Liver (tissue), 9 donors: ENCODE data around the gene ITGB7. TPM values are rescaled to one million over a fixed set of nuclear protein-coding genes. Genes with fewer than 3 reads are reported as not detected.

Experiments
- DNase-seq: peaks from one replicate; pipeline ENCODE4 v3.0.0-alpha.2; 2017; ENCODE audit warnings: low spot score
- H3K27ac ChIP-seq, 2 donors: one replicate each; pipeline ENCODE4 v1.7.0; 2013; ENCODE audit warnings: inconsistent platforms in 2 of 2, low read length in 2 of 2, control low read depth in 1 of 2, low read depth in 1 of 2, mild to moderate bottlenecking in 1 of 2
- H3K27me3 ChIP-seq, 4 donors: one replicate each; pipeline versions ENCODE4 v1.6.1 to v1.7.0; 2013; ENCODE audit warnings: low read length in 3 of 4, inconsistent platforms in 1 of 4, mild to moderate bottlenecking in 1 of 4, moderate library complexity in 1 of 4; ENCODE audit not compliant: control insufficient read depth in 4 of 4, insufficient read depth in 4 of 4
- H3K36me3 ChIP-seq, 4 donors: one replicate each; pipeline versions ENCODE4 v1.6.1 to v1.7.0; 2013; ENCODE audit warnings: low read length in 3 of 4, mild to moderate bottlenecking in 3 of 4, low read depth in 1 of 4, moderate library complexity in 1 of 4; ENCODE audit not compliant: control insufficient read depth in 4 of 4, insufficient read depth in 3 of 4
- H3K4me1 ChIP-seq, 4 donors: one replicate each; pipeline versions ENCODE4 v1.6.1 to v1.7.0; 2013; ENCODE audit warnings: low read length in 3 of 4, mild to moderate bottlenecking in 3 of 4, moderate library complexity in 1 of 4; ENCODE audit not compliant: control insufficient read depth in 4 of 4, insufficient read depth in 4 of 4
- H3K4me3 ChIP-seq, 3 donors: one replicate each; pipeline versions ENCODE4 v1.6.1 to v1.7.0; 2013; ENCODE audit warnings: low read length in 3 of 3, control low read depth in 1 of 3, low read depth in 1 of 3, mild to moderate bottlenecking in 1 of 3
- H3K9ac ChIP-seq, 2 donors: one replicate each; pipeline ENCODE4 v1.7.0; 2013; ENCODE audit warnings: low read length in 2 of 2, mild to moderate bottlenecking in 2 of 2, moderate library complexity in 2 of 2, control low read depth in 1 of 2, low read depth in 1 of 2
- H3K9me3 ChIP-seq, 4 donors: one replicate each; pipeline versions ENCODE4 v1.6.1 to v1.7.0; 2013; ENCODE audit warnings: low read length in 3 of 4; ENCODE audit not compliant: control insufficient read depth in 4 of 4
- CTCF ChIP-seq: fragments of 150-350 bp; IDR thresholded peaks from 2 replicates; pipeline ENCODE4 v1.5.1; 2017; ENCODE audit warnings: improper control_type of control experiment, low read depth, low read length; ENCODE audit not compliant: missing input control
- EGR1 ChIP-seq, 2 donors: IDR thresholded peaks; 2 replicates each; pipeline ENCODE4 v1.6.1; 2016 to 2018; ENCODE audit warnings: antibody characterized with exemption in 2 of 2, low read depth in 2 of 2
- HNF4A ChIP-seq, 2 donors: conservative IDR thresholded peaks; 2 replicates each; pipeline ENCODE4 v1.6.1; 2016; ENCODE audit warnings: antibody characterized with exemption in 2 of 2, mild to moderate bottlenecking in 2 of 2
- NR2F2 ChIP-seq: IDR thresholded peaks from 2 replicates; pipeline ENCODE4 v1.6.1; 2016; ENCODE audit warnings: antibody characterized with exemption
- RXRA ChIP-seq, 2 donors: IDR thresholded peaks; 2 replicates each; pipeline ENCODE4 v1.6.1; 2017 to 2018; ENCODE audit warnings: antibody characterized with exemption in 2 of 2, mild to moderate bottlenecking in 1 of 2
- SP1 ChIP-seq: IDR thresholded peaks from 2 replicates; pipeline ENCODE4 v1.6.1; 2018; ENCODE audit warnings: antibody characterized with exemption, mild to moderate bottlenecking
- ZBTB33 ChIP-seq: IDR thresholded peaks from 2 replicates; pipeline ENCODE4 v1.6.1; 2016; ENCODE audit warnings: antibody characterized with exemption
- WGBS: extraction: QIAGEN DNeasy Blood & Tissue Kit; methylation state at CpG from one replicate; pipeline ENCODE4 v1.1.7; 2013; 5-methylcytosine and 5-hydroxymethylcytosine counted together
- polyA plus RNA-seq, 2 donors: library from polyadenylated mRNA; stranded (reverse) in 1 of 2; unstranded in 1 of 2; fragments of 200-250 nt in 1 of 2; fragments of >200 nt in 1 of 2; fragmentation: Nextera tagmentation in 1 of 2; extraction: Ambion mirVana in 1 of 2; gene quantifications; one replicate each; pipeline versions ENCODE4 v1.2.1 to v1.2.3, GENCODE V29; 2013 to 2015
- total RNA-seq, 2 donors: library from RNA; depleted of rRNA; stranded (reverse); fragments of >200 nt; gene quantifications; one replicate each; pipeline ENCODE4 v1.2.3, GENCODE V29; 2014
- TF ChIP-seq, protein P1 (sequence below): IDR thresholded peaks from 2 replicates; pipeline ENCODE4 v1.6.1; 2016; ENCODE audit warnings: antibody characterized with exemption, mild to moderate bottlenecking
- TF ChIP-seq, protein P2 (sequence below): IDR thresholded peaks from 2 replicates; pipeline ENCODE4 v1.6.1; 2016; ENCODE audit warnings: antibody characterized with exemption
- donor health status: healthy.
- donor health status: healthy.
- donor health status: healthy.
- donor health status: healthy.
- donor health status: healthy.

Gene ITGB7
- total and polyA plus RNA-seq, 4 donors = 1.7 to 2.4 (median 2.1) TPM

DNA sequence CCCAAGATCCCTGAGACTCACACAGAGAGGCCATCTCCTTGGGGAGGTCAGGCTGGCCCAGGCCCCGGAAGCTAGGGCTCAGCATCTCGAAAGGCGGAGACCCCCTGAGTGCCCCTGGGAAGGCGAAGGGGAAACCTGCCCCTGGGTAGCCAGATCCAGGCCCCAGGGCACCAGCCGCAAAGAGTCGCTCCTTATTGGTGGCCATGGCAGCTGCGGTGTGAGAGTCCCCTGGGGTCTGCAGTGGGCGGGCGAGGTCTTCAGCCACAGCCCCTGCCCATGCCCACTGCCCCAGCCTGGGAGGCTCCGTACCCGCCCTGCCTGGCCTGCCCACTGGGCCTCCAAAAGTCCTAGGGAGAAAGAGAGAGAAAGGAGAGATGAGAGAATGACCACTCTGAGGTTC lies 20.3 kb upstream of the ITGB7 start:
- Histone ChIP-seq H3K27ac (no peak overlapping the region), H3K4me1 (peaks cover 0 to 8% (median under 1%) of the 10 kb centered on the region in 4 donors), H3K9me3 (no peaks in the 10 kb centered on the region), H3K9ac (no peak overlapping the region), H3K4me3 (no peak overlapping the region), H3K36me3 (no peaks in the 10 kb centered on the region), H3K27me3 (no peaks in the 10 kb centered on the region)
- TF ChIP-seq ZBTB33 (no peak), EGR1 (IDR thresholded peaks at IDR 0.05; ENCODE audit: low read depth in 2 of 2) (no peak), SP1 (no peak)
- no peak for DNase-seq
- 95% methylated on average over 11 of the region's 11 CpGs for WGBS

GRCh38 chr12:53226815-53227214 lies 19.8 kb upstream of the ITGB7 start:
- Histone ChIP-seq H3K27ac (no peak overlapping the region), H3K36me3 (no peaks in the 10 kb centered on the region), H3K4me3 (no peak overlapping the region), H3K4me1 (peaks cover 0 to 11% (median 0%) of the 10 kb centered on the region in 4 donors), H3K27me3 (no peaks in the 10 kb centered on the region), H3K9me3 (no peaks in the 10 kb centered on the region), H3K9ac (no peak overlapping the region)
- 90% methylated on average over 4 of the region's 4 CpGs for WGBS
- TF ChIP-seq HNF4A (conservative IDR thresholded peaks at IDR 0.05) (no peak), CTCF (no peak), RXRA (IDR thresholded peaks at IDR 0.05) (no peak), NR2F2 (no peak)
- TF ChIP-seq, protein P1, sequence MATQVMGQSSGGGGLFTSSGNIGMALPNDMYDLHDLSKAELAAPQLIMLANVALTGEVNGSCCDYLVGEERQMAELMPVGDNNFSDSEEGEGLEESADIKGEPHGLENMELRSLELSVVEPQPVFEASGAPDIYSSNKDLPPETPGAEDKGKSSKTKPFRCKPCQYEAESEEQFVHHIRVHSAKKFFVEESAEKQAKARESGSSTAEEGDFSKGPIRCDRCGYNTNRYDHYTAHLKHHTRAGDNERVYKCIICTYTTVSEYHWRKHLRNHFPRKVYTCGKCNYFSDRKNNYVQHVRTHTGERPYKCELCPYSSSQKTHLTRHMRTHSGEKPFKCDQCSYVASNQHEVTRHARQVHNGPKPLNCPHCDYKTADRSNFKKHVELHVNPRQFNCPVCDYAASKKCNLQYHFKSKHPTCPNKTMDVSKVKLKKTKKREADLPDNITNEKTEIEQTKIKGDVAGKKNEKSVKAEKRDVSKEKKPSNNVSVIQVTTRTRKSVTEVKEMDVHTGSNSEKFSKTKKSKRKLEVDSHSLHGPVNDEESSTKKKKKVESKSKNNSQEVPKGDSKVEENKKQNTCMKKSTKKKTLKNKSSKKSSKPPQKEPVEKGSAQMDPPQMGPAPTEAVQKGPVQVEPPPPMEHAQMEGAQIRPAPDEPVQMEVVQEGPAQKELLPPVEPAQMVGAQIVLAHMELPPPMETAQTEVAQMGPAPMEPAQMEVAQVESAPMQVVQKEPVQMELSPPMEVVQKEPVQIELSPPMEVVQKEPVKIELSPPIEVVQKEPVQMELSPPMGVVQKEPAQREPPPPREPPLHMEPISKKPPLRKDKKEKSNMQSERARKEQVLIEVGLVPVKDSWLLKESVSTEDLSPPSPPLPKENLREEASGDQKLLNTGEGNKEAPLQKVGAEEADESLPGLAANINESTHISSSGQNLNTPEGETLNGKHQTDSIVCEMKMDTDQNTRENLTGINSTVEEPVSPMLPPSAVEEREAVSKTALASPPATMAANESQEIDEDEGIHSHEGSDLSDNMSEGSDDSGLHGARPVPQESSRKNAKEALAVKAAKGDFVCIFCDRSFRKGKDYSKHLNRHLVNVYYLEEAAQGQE = no peak
- TF ChIP-seq, protein P2, sequence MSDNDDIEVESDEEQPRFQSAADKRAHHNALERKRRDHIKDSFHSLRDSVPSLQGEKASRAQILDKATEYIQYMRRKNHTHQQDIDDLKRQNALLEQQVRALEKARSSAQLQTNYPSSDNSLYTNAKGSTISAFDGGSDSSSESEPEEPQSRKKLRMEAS = no peak
- no peak for DNase-seq
